ENCODE results near the gene CHRNA4. TPM values are rescaled to one million over a fixed set of nuclear protein-coding genes. Genes with fewer than 3 reads are reported as not detected.

Gene CHRNA4
- polyA plus RNA-seq, 12 donors = 0.22 to 2.5 (median 1.1) TPM; not detected in 2

GRCh38 chr20:63294536-63294900 is 66.6 kb downstream of the CHRNA4 start:
- DNase-seq = no peak

- no peak for DNase-seq
Measured at GRCh38 chr20:63293871-63294535, 67.1 kb downstream of the CHRNA4 start.

GRCh38 chr20:63293456-63293855 is 67.7 kb downstream of the CHRNA4 start:
- no peak for DNase-seq

Other genes starting within 250 kb of the CHRNA4 start
- 10 to 100 TPM in 11 of 12 donors, not detected in 1; 25.5 to 32.0 (median 29.7) TPM for gene YTHDF1, start 145.2 kb downstream of the CHRNA4 start, polyA plus RNA-seq (ENCODE audit: insufficient read length in 12 of 12)
- gene BIRC7, start 125.4 kb downstream of the CHRNA4 start, polyA plus RNA-seq (ENCODE audit: insufficient read length in 12 of 12) = under 1 TPM in 6 of 12 donors, not detected in 6; 0.16 to 0.72 (median 0.26) TPM
- 10 to 100 TPM in 11 of 12 donors, not detected in 1; 15.3 to 34.7 (median 26.2) TPM for gene NKAIN4, start 106.9 kb downstream of the CHRNA4 start, polyA plus RNA-seq (ENCODE audit: insufficient read length in 12 of 12)
- gene ARFGAP1, start 88.5 kb downstream of the CHRNA4 start, polyA plus RNA-seq (ENCODE audit: insufficient read length in 12 of 12) = 100 to 1,000 TPM in 1 of 12 donors, 10 to 100 TPM in 10, not detected in 1; 60.2 to 117 (median 69.1) TPM
- gene COL20A1, start 68.2 kb downstream of the CHRNA4 start, polyA plus RNA-seq (ENCODE audit: insufficient read length in 12 of 12) = 10 to 100 TPM in 2 of 12 donors, 1 to 10 TPM in 9, not detected in 1; 2.9 to 12.9 (median 4.7) TPM
- 1 to 10 TPM in 11 of 12 donors, not detected in 1; 1.6 to 5.4 (median 2.9) TPM for gene KCNQ2, start 111.3 kb upstream of the CHRNA4 start, polyA plus RNA-seq (ENCODE audit: insufficient read length in 12 of 12)
- 1,000 to 10,000 TPM in 1 of 12 donors, 100 to 1,000 TPM in 11; 241 to 1,389 (median 612) TPM for gene EEF1A2, start 137.7 kb upstream of the CHRNA4 start, polyA plus RNA-seq (ENCODE audit: insufficient read length in 12 of 12)
- gene PPDPF, start 159.4 kb upstream of the CHRNA4 start, polyA plus RNA-seq (ENCODE audit: insufficient read length in 12 of 12) = 1,000 to 10,000 TPM in 1 of 12 donors, 100 to 1,000 TPM in 11; 125 to 1,559 (median 193) TPM
- gene PTK6, start 176.0 kb upstream of the CHRNA4 start, polyA plus RNA-seq (ENCODE audit: insufficient read length in 12 of 12) = 1 to 10 TPM in 1 of 12 donors, under 1 TPM in 9, not detected in 2; 0.14 to 1.4 (median 0.35) TPM
- gene SRMS, start 186.4 kb upstream of the CHRNA4 start, polyA plus RNA-seq (ENCODE audit: insufficient read length in 12 of 12) = under 1 TPM in 1 of 12 donors, not detected in 11; 0.08 TPM
- under 1 TPM in 8 of 12 donors, not detected in 4; 0.07 to 0.81 (median 0.17) TPM for gene FNDC11, start 192.8 kb upstream of the CHRNA4 start, polyA plus RNA-seq (ENCODE audit: insufficient read length in 12 of 12)
- 10 to 100 TPM in 3 of 12 donors, 1 to 10 TPM in 8, not detected in 1; 4.3 to 18.8 (median 6.4) TPM for gene HELZ2, start 212.9 kb upstream of the CHRNA4 start, polyA plus RNA-seq (ENCODE audit: insufficient read length in 12 of 12)